Tibial nerve (tissue), 4 donors: ENCODE data around the gene AP5M1.

Source experiments
- EP300 ChIP-seq, 2 donors: sonication (generic); formaldehyde crosslinking; IDR thresholded peaks; one replicate each; pipeline ENCODE4 v1.6.1; 2017; ENCODE audit warnings: antibody characterized with exemption in 2 of 2, mild to moderate bottlenecking in 1 of 2
- TF ChIP-seq, protein P1 (sequence below), 5 experiments: fragments of 200-600 bp in 3 of 5; fragments of 450-650 bp in 2 of 5; sonication (generic) in 3 of 5; IDR thresholded peaks; one replicate each; pipeline ENCODE4 v1.5.1; 2016 to 2019; ENCODE audit warnings: antibody characterized with exemption in 5 of 5, mild to moderate bottlenecking in 3 of 5, moderate library complexity in 2 of 5

DNA sequence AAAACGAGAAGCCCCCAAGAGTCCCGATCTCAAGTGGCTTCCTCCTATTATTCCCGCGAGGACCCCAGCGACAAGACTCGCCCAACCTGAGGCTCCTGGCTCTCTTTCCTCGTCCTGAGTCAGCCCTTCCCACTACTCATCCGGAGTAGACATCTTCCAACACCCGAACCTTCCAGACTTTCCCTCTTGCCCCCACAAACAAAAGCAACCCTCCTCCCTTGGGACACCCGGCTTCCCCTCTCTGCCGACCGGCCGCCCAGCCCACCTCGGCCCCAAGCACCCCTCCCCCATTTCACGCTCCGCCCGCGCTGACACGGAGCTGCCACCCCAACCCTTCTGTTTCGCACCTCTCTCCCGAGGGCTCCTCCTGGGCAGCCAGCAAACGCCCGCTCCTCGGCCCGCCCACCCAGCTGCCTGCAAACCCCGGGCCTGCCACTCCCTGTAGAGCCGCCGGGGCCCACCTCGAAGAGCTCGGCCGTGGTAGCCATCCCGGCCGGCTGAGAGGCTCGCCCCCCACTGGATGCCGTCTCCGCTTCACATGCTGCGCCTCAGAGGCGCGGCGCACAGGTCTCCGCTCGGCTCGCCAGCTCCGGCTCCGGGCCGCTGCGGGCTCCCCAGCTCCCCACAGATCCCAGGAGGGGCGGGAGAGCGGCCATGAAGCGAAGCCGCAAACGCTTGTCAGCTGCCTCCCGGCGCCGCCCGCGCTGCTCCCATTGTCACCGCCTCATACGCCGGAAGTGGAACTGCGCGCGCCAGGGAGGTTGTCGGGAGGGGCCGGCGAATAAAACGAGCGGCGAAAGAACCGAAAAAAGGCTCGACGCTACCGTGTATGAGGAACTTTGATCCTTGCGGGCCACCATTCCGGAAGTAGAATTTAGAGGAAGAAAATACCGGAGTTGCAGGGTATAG lies at the start of gene AP5M1, which contains the start of gene EXOC5:
- TF ChIP-seq, protein P1, sequence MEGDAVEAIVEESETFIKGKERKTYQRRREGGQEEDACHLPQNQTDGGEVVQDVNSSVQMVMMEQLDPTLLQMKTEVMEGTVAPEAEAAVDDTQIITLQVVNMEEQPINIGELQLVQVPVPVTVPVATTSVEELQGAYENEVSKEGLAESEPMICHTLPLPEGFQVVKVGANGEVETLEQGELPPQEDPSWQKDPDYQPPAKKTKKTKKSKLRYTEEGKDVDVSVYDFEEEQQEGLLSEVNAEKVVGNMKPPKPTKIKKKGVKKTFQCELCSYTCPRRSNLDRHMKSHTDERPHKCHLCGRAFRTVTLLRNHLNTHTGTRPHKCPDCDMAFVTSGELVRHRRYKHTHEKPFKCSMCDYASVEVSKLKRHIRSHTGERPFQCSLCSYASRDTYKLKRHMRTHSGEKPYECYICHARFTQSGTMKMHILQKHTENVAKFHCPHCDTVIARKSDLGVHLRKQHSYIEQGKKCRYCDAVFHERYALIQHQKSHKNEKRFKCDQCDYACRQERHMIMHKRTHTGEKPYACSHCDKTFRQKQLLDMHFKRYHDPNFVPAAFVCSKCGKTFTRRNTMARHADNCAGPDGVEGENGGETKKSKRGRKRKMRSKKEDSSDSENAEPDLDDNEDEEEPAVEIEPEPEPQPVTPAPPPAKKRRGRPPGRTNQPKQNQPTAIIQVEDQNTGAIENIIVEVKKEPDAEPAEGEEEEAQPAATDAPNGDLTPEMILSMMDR (IDR thresholded peaks at IDR 0.05), result peak in 3 of 5 experiments; percentile 4 to 47 (median 19)
- peak; percentile 55 to 93 for TF ChIP-seq EP300 (IDR thresholded peaks at IDR 0.05)
